ENCODE measurements around the gene C17orf78.

Gene C17orf78

GRCh38 chr17:37384560-37385149 is 8.9 kb downstream of the C17orf78 start:
- ChIA-PET POLR2A (interaction anchor here (0.6 kb wide), 1 partner anchor 840 kb away, joined by 7 read pairs; the partner anchor contains the start of gene GGNBP2), CTCF (interaction anchor here (11.7 kb wide), 1 partner anchor 10 kb away, joined by 143 read pairs; the partner anchor contains the start of gene C17orf78)
- no peak for DNase-seq (ENCODE audit: extremely low spot score)
- no peak for TF ChIP-seq CTCF (IDR thresholded peaks at IDR 0.05; ENCODE audit: control extremely low read depth, extremely low read depth, low read depth, missing control alignments)

- no peak for TF ChIP-seq CTCF (IDR thresholded peaks at IDR 0.05; ENCODE audit: control extremely low read depth, extremely low read depth, low read depth, missing control alignments)
- POLR2A ChIA-PET = no interaction called here
- CTCF ChIA-PET = interaction anchor here (0.7 to 11.7 kb wide), 4 partner anchors 11 to 35 kb away, joined by 3 to 143 read pairs (median 12); partner anchors contain the start of gene C17orf78
- no peak for DNase-seq (ENCODE audit: extremely low spot score)
Observed at GRCh38 chr17:37385474-37385990, 9.7 kb downstream of the C17orf78 start.

DNA sequence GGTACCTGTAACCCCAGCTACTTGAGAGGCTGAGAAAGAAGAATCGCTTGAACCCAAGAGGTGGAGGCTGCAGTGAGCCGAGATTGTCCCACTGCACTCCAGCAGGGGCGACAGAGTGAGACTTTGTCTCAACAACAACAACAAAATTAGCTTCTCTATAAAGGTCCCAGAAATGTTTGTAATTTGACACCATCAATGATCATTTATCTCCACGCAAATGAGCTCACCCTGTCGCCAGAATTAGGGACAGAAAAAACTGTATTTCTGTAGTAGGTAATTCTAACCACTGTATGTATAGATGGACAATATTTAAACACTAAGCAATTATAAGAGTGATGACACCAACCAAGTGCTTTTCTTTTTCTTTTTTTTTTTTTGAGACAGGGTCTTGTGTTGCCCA is 10.7 kb downstream of the C17orf78 start:
- no peak for DNase-seq (ENCODE audit: extremely low spot score)
- ChIA-PET CTCF (interaction anchor here (0.7 to 11.7 kb wide), 5 partner anchors 8 to 36 kb away, joined by 3 to 143 read pairs (median 3); partner anchors contain the start of gene C17orf78), POLR2A (no interaction called here)
- TF ChIP-seq CTCF (IDR thresholded peaks at IDR 0.05; ENCODE audit: control extremely low read depth, extremely low read depth, low read depth, missing control alignments) = no peak

DNA sequence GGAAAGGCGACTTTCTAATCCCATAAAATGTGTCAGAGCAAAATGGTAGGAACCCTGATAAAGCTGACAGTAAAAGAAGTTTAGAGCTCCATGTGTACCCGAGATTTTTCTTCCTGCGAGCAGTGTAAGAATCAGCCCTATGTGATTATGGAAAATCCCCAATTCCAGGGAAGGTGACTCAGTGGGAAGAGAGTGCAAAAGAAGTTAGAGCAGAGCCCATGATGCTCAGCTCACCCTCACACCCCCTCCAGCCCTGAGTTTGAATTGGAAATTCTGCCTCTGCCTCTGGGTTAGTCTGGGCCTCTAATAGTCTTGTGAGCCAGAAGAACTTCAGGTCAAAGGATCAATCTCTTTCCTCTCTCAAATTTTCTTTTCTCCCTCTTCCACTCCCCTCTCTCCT is 12.5 kb downstream of the C17orf78 start:
- no peak for DNase-seq (ENCODE audit: extremely low spot score)
- CTCF ChIA-PET = interaction anchor here (3.2 to 11.7 kb wide), 2 partner anchors 9 to 14 kb away, joined by 20 to 143 read pairs; partner anchors contain the start of gene C17orf78
- TF ChIP-seq CTCF (IDR thresholded peaks at IDR 0.05; ENCODE audit: control extremely low read depth, extremely low read depth, low read depth, missing control alignments) = no peak
- POLR2A ChIA-PET = no interaction called here

DNA sequence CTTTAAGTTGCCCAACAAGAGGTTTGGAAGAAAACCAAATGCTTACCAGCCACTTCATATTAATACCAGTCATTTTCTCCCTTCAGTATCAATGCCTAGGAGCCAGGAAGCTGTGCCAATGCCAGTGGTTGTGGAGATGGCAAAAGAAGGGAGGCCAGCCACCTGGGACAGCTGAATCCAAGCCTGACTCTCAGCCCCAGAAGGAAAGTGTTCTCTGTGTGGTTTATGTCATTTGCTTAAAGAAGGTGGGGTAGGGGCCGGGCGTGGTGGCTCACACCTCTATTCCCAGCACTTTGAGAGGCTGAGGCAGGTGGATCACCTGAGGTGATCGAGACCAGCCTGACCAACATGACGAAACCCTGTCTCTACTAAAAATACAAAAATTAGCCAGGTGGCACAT is 13.4 kb downstream of the C17orf78 start:
- POLR2A ChIA-PET = no interaction called here
- DNase-seq (ENCODE audit: extremely low spot score) = no peak
- CTCF ChIA-PET = interaction anchor here (1.1 to 11.7 kb wide), 3 partner anchors 10 to 36 kb away, joined by 3 to 143 read pairs (median 3); partner anchors contain the start of gene C17orf78
- TF ChIP-seq CTCF (IDR thresholded peaks at IDR 0.05; ENCODE audit: control extremely low read depth, extremely low read depth, low read depth, missing control alignments) = no peak

DNA sequence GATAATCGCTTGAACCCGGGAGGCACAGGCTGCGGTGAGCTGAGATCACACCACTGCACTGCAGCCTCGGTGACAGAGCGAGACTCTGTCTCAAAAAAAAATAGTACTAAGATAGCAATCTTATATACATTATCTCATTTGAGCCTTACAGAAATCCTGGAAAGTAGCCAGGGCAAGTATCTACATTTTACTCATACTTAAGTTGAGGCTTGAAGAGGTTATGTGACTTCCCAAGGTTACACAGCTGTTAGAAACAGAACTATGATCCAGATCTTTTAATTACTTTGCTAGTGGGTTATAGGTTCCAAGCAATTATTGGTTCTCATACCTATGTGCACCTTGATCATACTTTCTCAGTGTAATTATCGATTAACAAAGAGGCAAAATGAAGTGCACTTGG is 15.4 kb downstream of the C17orf78 start:
- TF ChIP-seq CTCF (IDR thresholded peaks at IDR 0.05; ENCODE audit: control extremely low read depth, extremely low read depth, low read depth, missing control alignments) = no peak
- DNase-seq (ENCODE audit: extremely low spot score) = no peak
- POLR2A ChIA-PET = no interaction called here
- CTCF ChIA-PET = interaction anchor here (1.3 to 11.7 kb wide), 2 partner anchors 17 to 151 kb away, joined by 3 to 143 read pairs; partner anchors contain the start of gene C17orf78

Measured in GM10248 (cell line).